Measurements from ENCODE around the gene TMEM154.

The TMEM154 gene

DNA sequence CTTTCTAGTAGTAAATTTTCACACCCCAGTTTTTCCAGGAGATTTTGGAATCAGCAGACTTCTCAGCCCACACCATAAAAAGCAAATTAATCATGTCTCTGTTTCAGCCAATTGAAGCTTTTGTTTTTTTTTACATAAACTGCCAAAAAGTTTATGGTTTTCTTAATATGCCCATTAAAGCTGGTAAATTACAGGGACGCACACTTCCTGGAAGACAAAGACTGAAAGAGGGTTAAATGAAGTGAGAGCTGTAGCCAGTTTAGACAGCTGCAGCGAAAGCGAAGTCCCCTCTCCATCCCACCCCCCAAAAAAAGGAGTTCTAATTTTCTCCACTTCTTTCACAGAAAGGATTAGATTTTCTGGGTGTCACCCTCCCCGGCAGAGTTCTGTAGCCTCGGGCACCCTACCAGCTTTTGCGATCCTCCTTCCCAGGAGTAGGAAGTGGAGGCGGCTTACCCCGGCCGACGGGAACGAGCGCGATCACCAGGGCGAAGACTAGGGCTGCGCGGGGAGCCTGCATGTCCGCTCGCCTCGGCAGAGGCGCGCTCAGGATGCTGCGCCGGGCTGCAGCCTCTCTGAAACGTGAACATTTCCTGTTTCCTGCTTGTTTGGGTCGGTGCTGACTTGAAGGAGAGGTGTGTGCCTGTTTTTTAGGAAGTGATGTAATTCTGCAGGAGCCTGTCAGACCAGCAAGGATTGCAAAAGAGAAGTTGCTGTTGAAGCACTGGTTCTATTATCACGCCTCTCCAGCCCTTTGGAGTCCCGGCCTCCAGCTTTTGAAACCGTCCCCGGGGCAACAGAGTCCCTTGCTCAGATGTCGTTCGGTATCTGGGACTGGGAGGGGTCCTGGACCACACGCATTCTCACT lies at the start of gene TMEM154:
TSS of gene TMEM154 (minus strand) at position 584 of the 868 bp plus-strand sequence. CDS start at position 520, 64 bp downstream.
- peak; percentile 96 to 98 for DNase-seq

DNA sequence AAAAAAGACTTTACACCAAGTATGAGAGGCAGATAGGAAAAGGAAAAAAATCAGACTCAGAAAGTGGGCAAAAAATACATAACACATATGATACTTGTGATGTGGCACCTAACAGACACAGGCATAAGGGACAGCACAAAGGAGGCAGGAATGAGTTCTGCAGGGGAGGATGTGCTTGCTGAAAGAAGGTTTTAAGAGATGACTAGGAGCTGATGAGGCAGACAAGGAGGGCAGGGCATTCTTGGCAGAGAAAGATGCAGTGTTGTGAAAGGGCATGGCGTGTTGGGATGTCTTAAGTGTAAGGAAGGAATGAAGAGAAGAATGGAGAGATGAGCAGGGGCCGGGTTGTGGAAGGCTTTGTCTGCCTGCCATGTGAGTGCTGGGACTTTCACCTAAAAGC lies 49.7 kb upstream of the TMEM154 start:
- no peak for DNase-seq

- no peak for DNase-seq
Observed at GRCh38 chr4:152728343-152728742, 48.5 kb upstream of the TMEM154 start.

DNA sequence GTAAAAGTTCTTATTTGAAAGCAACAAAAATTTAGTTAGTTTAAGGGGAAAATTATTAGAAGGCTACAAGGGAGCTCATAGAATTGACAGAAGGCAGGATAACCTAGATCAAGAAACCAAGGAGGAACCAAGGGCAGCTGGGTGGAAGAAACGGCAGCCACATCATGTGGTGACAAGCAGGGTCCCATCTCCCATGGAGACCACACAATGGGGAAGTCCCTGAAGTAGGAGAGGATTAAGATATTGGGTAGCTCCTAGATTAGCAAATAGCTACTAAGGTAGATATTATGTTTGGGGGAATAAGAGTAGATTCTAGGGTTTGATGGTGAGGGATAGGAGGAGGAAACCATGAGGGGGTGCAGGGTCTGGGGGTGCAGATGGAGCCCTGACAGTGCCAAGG lies 48.0 kb upstream of the TMEM154 start:
- no peak for DNase-seq

DNA sequence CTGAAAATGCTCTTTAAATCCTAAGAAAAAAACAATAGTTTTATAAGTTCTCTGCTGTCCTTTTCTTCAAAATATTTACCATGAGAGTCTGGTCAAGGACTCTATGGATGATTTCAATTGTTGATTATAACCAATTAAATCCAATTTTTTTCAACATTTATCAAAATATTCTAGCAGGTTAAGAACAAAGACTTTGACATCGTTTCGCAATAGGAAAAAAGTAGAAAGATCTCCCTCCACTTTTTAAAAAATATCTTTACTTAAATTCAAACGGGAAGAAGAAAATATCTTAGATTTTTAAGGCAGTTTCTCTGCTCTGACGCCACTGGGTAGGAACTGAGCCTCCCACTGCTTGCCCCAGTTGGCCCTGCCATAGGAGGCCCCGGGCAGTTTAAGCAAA lies 44.7 kb upstream of the TMEM154 start:
- DNase-seq: no peak

- no peak for DNase-seq
Observed at GRCh38 chr4:152723236-152723635, 43.4 kb upstream of the TMEM154 start.

DNA sequence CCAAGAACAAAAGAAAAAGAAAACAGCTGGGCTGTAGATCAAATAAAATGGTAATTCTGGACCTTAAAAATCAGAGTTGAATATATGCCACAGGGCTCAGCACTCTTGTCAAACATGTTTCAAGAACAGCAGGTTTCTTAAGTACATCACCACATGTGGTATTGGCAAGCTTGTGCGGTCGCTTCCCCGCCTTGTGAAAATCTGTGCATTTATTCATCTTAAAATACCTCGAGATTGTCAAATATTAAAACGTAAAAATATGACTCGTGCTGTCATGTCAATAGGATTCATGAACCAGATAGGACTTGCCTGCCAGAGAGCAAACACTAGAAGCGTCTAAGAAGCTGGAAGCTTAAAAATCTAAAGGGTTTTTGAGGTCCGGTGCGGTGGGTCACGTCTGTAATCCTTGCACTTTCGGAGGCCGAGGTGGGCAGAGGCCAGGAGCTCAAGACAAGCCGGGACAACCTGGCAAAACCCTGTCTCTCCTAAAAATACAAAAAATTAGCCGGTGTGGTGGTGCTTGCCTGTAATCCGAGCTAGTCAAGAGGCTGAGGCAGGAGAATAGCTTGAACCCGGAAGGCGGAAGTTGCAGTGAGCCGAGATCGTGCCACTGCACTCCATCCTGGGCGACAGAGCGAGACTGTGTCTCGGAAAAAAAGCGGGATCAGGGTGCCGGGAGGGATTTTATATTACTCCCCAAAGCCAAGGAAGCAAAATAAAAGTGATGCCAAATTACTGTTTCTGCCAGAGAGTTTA lies 40.2 kb upstream of the TMEM154 start:
- no peak for DNase-seq

DNA sequence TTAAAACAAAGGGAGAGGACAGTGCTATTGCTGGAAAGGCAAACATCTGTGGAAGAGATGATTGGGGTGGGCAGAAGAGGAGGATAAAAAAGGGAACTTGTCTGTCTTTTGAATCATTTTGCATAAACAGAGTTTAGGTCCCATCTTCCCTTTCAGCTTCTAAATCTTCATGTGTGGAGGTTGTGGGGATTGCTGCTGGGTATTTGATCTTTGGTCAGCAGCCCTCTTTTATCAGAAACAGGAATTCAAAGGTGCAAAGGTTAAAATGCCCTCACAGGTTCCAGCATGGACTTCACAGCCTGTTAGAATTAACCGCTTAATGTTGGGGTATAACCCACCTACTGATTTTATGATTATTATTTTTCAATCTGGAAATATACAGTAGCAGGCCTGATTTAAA lies 39.5 kb upstream of the TMEM154 start:
- DNase-seq: no peak

GRCh38 chr4:152715076-152715475 lies 35.3 kb upstream of the TMEM154 start:
- DNase-seq: no peak

- no peak for DNase-seq
Observed at GRCh38 chr4:152713951-152714705, 34.3 kb upstream of the TMEM154 start.

- DNase-seq: no peak
Observed at GRCh38 chr4:152709675-152710438, 30.1 kb upstream of the TMEM154 start.

DNA sequence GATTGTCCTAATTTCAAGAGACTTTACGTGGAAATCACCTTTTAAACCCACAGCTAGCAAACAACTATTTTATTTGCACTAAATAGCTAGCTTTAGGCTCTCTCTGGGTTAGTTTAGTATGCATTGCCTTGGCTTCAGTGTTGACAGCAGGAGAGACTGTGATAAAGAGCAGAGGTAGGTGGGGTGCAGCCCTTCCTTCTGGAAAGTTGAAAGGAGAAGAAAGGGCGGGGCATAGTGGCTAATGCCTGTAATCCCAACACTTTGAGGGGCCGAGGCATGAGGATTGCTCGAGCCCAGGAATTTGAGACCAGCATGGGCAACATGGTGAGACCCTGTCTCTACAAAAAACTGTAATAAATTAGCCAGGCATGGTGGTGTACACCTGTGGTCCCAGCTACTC lies 29.0 kb upstream of the TMEM154 start:
- no peak for DNase-seq

GRCh38 chr4:152708361-152708760 lies 28.6 kb upstream of the TMEM154 start:
- no peak for DNase-seq

GRCh38 chr4:152707632-152708031 lies 27.8 kb upstream of the TMEM154 start:
- no peak for DNase-seq

DNA sequence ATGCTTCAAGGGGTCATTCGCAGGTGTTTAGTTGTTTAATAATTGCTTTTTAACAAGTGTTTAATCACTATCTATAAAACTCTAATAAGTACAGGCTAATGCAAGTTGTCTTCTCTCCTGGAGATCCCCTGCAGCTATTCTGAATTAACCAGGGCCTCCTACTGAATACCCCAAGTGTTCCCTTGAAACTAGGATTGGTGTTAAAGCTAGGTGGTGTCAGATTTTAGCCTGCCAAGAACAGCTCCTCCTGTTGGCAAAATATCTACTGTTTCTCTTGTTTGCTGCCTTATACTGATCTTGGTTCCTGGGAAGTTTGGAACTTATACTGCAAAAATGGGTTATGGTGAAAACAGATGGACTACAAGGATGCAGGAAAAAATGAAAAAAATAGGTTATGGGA lies 26.1 kb upstream of the TMEM154 start:
- DNase-seq: no peak

DNA sequence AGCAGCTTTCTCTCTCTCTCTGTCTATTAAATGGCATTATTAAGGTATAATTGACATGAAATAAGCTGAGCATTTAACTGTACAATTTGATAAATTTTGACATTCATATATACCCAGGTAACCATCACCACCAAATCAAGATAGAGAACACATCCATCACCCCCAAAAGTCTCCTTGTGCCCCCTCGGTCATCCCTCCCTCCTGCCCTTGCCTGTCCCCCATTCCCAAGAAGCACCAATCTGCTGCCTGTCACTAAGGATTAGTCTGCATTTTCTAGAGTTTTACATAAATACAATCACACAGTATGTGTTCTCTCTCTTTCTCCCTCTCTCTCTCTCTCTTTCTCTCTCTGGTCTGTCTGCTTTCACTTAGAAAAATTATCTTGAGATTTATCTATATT lies 25.0 kb upstream of the TMEM154 start:
- no peak for DNase-seq

DNA sequence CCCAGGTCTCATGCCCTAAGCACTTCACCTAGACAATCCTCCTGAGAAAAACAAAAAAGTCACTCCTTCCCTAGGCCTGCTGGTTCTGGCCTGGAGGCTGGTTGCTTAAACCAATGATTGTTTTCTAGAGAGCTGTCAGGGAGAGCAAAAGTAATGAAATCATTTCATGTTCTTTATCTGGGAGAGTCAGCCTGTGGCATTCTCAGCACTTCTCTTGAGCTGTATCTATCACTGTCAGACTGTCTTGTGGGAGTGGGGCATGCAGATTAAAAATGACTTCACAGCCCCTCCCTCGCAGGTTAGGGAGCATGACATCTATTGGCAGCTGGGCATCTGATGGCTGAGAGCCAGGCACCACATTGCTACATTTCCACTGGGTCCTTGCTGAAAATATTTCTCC lies 20.4 kb upstream of the TMEM154 start:
- no peak for DNase-seq

DNA sequence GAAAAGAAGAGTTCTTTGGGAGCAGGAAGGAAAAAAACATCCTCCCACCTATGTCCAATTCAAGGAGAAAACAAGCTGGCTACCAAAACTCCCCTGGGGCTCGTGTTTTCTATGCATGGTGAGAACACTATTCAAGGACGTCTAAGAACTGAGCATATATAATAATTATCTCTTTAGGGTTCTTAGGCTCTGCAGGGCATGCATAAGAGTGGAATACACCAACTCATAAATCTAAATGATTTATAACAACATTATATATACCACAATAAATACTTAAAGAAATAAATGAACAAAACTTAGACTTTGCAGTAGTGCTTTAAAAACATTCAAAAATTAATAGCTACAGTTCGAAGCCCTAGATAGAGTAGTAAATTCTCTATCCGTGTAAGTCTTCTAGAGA lies 19.5 kb upstream of the TMEM154 start:
- no peak for DNase-seq

GRCh38 chr4:152698089-152698499 lies 18.3 kb upstream of the TMEM154 start:
- no peak for DNase-seq

DNA sequence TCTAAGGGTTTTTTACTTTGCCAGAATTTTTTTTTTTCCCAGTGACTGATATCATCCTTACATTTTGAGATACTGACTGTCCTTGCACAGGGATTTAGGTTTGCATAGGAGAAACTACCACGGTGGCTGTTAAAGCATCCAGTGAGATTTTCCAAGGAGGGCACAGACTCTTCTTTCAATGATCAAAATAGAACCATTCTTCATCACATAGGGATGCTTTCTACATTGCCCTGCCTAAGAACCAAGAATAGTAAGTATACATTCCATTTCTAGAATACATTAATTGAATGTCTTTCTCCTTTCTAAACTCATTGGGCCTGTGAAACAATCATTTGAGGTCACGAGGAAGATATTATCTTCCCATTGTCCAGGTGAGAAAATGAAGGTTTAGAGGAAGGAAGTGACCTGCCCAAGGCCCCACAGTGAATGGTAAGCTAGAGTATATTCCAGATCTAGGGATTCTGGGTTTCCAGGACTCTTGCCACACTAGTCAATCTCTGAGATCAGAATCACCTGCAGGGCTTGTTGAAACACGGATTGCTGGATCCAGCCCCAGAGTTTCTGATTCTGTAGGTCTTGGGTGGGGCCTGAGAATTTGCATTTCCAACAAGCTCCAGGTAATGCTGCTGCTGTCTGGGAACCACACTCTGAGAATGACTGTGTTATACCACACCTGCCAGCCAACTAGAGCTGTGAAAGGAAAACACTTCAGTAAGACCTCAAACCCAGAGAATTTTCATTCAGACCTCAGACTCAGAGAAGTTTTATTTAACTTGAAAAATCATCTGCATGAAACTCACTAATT lies 17.7 kb upstream of the TMEM154 start:
- no peak for DNase-seq

GRCh38 chr4:152696764-152697261 lies 17.0 kb upstream of the TMEM154 start:
- peak; percentile 29 to 48 for DNase-seq

DNA sequence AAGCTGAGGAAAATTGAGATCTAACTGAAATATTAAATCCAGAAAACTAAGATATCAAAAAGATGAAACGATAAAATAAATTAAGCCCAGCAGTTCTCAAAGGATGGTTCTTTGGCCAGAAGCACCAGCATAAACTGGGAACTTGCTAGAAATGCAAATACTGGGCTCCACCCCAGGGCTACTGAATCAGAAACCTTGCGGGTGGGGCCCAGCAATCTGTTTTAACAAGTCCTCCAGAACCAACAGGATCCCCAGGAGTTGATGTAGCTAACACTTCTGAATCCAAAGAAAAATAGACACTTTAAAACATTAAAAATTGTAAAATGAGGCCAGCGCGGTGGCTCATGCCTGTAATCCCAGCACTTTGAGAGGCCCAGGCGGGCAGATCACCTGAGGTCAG lies 14.1 kb upstream of the TMEM154 start:
- DNase-seq: no peak
